B cell (primary cell): ENCODE measurements around the gene SHD. TPM values are rescaled to one million over a fixed set of nuclear protein-coding genes. Genes with fewer than 3 reads are reported as not detected.

ENCODE experiments used
- ATAC-seq: fragments of 200-7000 bp; cut with Tn5 transposase; one replicate; pipeline ENCODE4 v1.10.0; 2021; ENCODE audit warnings: low read depth, mild to moderate bottlenecking, moderate number of reproducible peaks, moderate library complexity
- CTCF ChIA-PET: fragments of 350-600 bp; sonication (Branson Sonifier 250); formaldehyde crosslinking; loops from one replicate; lab custom pipeline; 2021; ENCODE audit warnings: antibody characterized with exemption, inconsistent platforms; lab: Charles Lee
- POLR2A ChIA-PET: fragments of 350-600 bp; sonication (Branson Sonifier 250); formaldehyde crosslinking; loops from one replicate; lab custom pipeline; 2021; ENCODE audit warnings: antibody characterized with exemption; lab: Charles Lee
- DNase-seq: peaks from one replicate; pipeline ENCODE4 v3.0.0; 2013
- H2AFZ ChIP-seq: 2 replicates; pipeline ENCODE4 v1.6.1; 2012; ENCODE audit warnings: mild to moderate bottlenecking, low read depth, low read length; ENCODE audit not compliant: insufficient read depth, poor library complexity, severe bottlenecking
- H3K27ac ChIP-seq, 2 donors: 1 replicate in 1 of 2; 2 replicates in 1 of 2; pipeline ENCODE4 v1.5.1; 2012 to 2013; ENCODE audit warnings: low read length in 2 of 2, mild to moderate bottlenecking in 2 of 2, moderate library complexity in 1 of 2
- H3K27me3 ChIP-seq, 4 experiments: fragments of 200-600 bp in 1 of 4; sonication (generic) in 1 of 4; replicated peaks in 1 of 4; 1 replicate in 2 of 4; 2 replicates in 2 of 4; pipeline versions ENCODE4 v1.6.1 to v1.7.0; 2013 to 2016; ENCODE audit warnings: low read length in 3 of 4, mild to moderate bottlenecking in 2 of 4, mixed read lengths in 1 of 4, moderate library complexity in 1 of 4; ENCODE audit not compliant: insufficient read depth in 4 of 4, control insufficient read depth in 3 of 4; ENCODE audit errors: control extremely low read depth in 1 of 4
- H3K36me3 ChIP-seq, 2 experiments: replicated peaks in 1 of 2; 1 replicate in 1 of 2; 2 replicates in 1 of 2; pipeline versions ENCODE4 v1.6.1 to v1.7.1; 2013; ENCODE audit warnings: low read length in 1 of 2; ENCODE audit not compliant: insufficient read depth in 2 of 2, control insufficient read depth in 1 of 2; ENCODE audit errors: control extremely low read depth in 1 of 2, extremely low read depth in 1 of 2
- H3K4me1 ChIP-seq, 2 donors: fragments of 200-600 bp in 1 of 2; sonication (generic) in 1 of 2; 1 replicate in 1 of 2; 2 replicates in 1 of 2; pipeline versions ENCODE4 v1.5.1 to v1.6.1; 2013 to 2017; ENCODE audit warnings: low read length in 2 of 2; ENCODE audit not compliant: control insufficient read depth in 2 of 2, insufficient read depth in 2 of 2
- H3K4me2 ChIP-seq: replicated peaks from 2 replicates; pipeline ENCODE3; 2012; ENCODE audit warnings: mild to moderate bottlenecking, low read depth, low read length; ENCODE audit not compliant: poor library complexity, severe bottlenecking
- H3K4me3 ChIP-seq, 5 experiments: fragments of 200-600 bp in 1 of 5; sonication (generic) in 1 of 5; 1 replicate in 3 of 5; 2 replicates in 2 of 5; pipeline versions ENCODE4 v1.5.1 to v1.7.0; 2011 to 2016; ENCODE audit warnings: low read length in 4 of 5, mild to moderate bottlenecking in 4 of 5, low read depth in 2 of 5, control low read depth in 1 of 5, moderate library complexity in 1 of 5; ENCODE audit not compliant: insufficient read depth in 1 of 5; ENCODE audit errors: control extremely low read depth in 1 of 5, extremely low read depth in 1 of 5
- H3K79me2 ChIP-seq: fragments of 200-600 bp; sonication (generic); one replicate; pipeline ENCODE4 v1.6.0; 2016; ENCODE audit warnings: low read length; ENCODE audit not compliant: control insufficient read depth, insufficient read depth
- H3K9ac ChIP-seq: fragments of 200-600 bp; sonication (generic); 2 replicates; pipeline ENCODE4 v1.6.1; 2017; ENCODE audit warnings: mild to moderate bottlenecking, low read length, moderate library complexity
- H3K9me3 ChIP-seq, 3 donors: one replicate each; pipeline versions ENCODE4 v1.6.1 to v1.7.1; 2013; ENCODE audit warnings: low read length in 2 of 3; ENCODE audit not compliant: control insufficient read depth in 2 of 3, insufficient read depth in 1 of 3; ENCODE audit errors: control extremely low read depth in 1 of 3
- H4K20me1 ChIP-seq: 2 replicates; pipeline ENCODE4 v1.6.0; 2012; ENCODE audit warnings: mild to moderate bottlenecking, low read length; ENCODE audit not compliant: insufficient read depth, control insufficient read depth, poor library complexity, severe bottlenecking
- H3K27ac Mint-ChIP-seq: one replicate; pipeline ENCODE4 v1.8.0; 2021; ENCODE audit warnings: mixed read lengths
- H3K27me3 Mint-ChIP-seq: one replicate; pipeline ENCODE4 v1.8.0; 2021; ENCODE audit warnings: mixed read lengths
- H3K4me1 Mint-ChIP-seq: one replicate; pipeline ENCODE4 v1.8.0; 2021; ENCODE audit warnings: mixed read lengths
- H3K4me3 Mint-ChIP-seq: one replicate; pipeline ENCODE4 v1.8.0; 2021; ENCODE audit warnings: mixed read lengths
- H3K9me3 Mint-ChIP-seq: one replicate; pipeline ENCODE4 v1.8.0; 2022; ENCODE audit warnings: mixed read lengths; ENCODE audit not compliant: insufficient read depth
- CTCF ChIP-seq: fragments of 200-600 bp; IDR thresholded peaks from one replicate; pipeline ENCODE4 v1.8.0; 2022; ENCODE audit warnings: antibody characterized with exemption, mild to moderate bottlenecking
- EZH2 ChIP-seq: IDR thresholded peaks from 2 replicates; pipeline ENCODE4 v1.6.1; 2012; ENCODE audit warnings: borderline replicate concordance, low read depth, mild to moderate bottlenecking, moderate library complexity, low read length; ENCODE audit not compliant: insufficient read depth, poor library complexity, severe bottlenecking
- WGBS: methylation state at CpG from one replicate; pipeline ENCODE4 v1.1.5; 2013; ENCODE audit warnings: missing lambda C conversion rate; ENCODE audit not compliant: insufficient coverage; 5-methylcytosine and 5-hydroxymethylcytosine counted together
- intact Hi-C: fragments of 100-400 bp; cut with micrococcal nuclease; formaldehyde crosslinking; loops from one replicate; pipeline ENCODE4 v1.10.0; 2022
- polyA plus RNA-seq: library from polyadenylated mRNA; depleted of rRNA; stranded (reverse); fragments of >200 nt; gene quantifications from 2 replicates; pipeline ENCODE4 v1.2.3, GENCODE V29; 2012
- total RNA-seq, 2 donors: library from RNA; stranded (reverse); fragments of 120-200 nt in 1 of 2; gene quantifications; 1 replicate in 1 of 2; 2 replicates in 1 of 2; pipeline versions ENCODE4 v1.2.3 to v1.2.4, GENCODE V29; 2013 to 2022

SHD gene
- total and polyA plus RNA-seq, 2 donors (not counting 1 experiment from before 2014, with no cell fraction given), result 0.17 TPM; not detected in 1

- Histone ChIP-seq H3K36me3 (no peaks in the 10 kb centered on the region), H3K9me3 (no peaks in the 10 kb centered on the region), H3K27ac (no peak within 1 kb of the TSS), H2AFZ (peak within 1 kb of the TSS; percentile 56), H3K9ac (peak within 1 kb of the TSS; percentile 29), H4K20me1 (no peaks in the 10 kb centered on the region), H3K4me3 (peak within 1 kb of the TSS in 3 of 5 experiments; percentile 5 to 38 (median 7)), H3K79me2 (no peaks in the 10 kb centered on the region), H3K4me2 (peak within 1 kb of the TSS; percentile 74), H3K4me1 (peaks cover 4% of the 10 kb centered on the region in 2 donors), H3K27me3 (peaks cover 0 to 6% (median 0%) of the 10 kb centered on the region in 4 experiments)
- H3K4me3 Mint-ChIP-seq, result peak within 1 kb of the TSS; percentile 74
- DNase-seq (peak; percentile 67), ATAC-seq (peak; percentile 67)
- TF ChIP-seq EZH2, result no peak
- TF ChIP-seq CTCF, result no peak
- H3K9me3 Mint-ChIP-seq, result no peaks in the 10 kb centered on the region
- ChIA-PET POLR2A (interaction anchor here (0.6 to 0.7 kb wide), 2 partner anchors 17 to 60 kb away, joined by 3 read pairs; no protein-coding TSS in a partner anchor), CTCF (no interaction called here)
- intact Hi-C loops, result no loop called here
- peaks cover 7% of the 10 kb centered on the region for H3K4me1 Mint-ChIP-seq
- peaks cover 9% of the 10 kb centered on the region for H3K27me3 Mint-ChIP-seq
- 7% methylated on average over 42 of the region's 63 CpGs for WGBS
- no peak within 1 kb of the TSS for H3K27ac Mint-ChIP-seq
These were observed 25.6 kb downstream of the SHD start, which contains the start of gene FSD1 for GRCh38 chr19:4304538-4305256. TSS of gene FSD1 (plus strand) at chr19:4304598. CDS start at chr19:4304747, 149 bp downstream.

GRCh38 chr19:4305257-4305612, 26.2 kb downstream of the SHD start:
- Histone ChIP-seq H3K9me3 (peaks cover 0 to under 1% (median 0%) of the 10 kb centered on the region in 3 donors), H3K27me3 (peaks cover 0 to 6% (median 0%) of the 10 kb centered on the region in 4 experiments), H2AFZ (no peak overlapping the region), H3K79me2 (no peaks in the 10 kb centered on the region), H3K9ac (no peak overlapping the region), H4K20me1 (no peaks in the 10 kb centered on the region), H3K4me1 (peaks cover 4% of the 10 kb centered on the region in 2 donors), H3K36me3 (no peaks in the 10 kb centered on the region), H3K4me3 (no peak overlapping the region), H3K27ac (no peak overlapping the region), H3K4me2 (no peak overlapping the region)
- Mint-ChIP-seq H3K4me3 (peak overlapping the region; percentile 37), H3K27ac (no peak overlapping the region), H3K4me1 (peaks cover 7% of the 10 kb centered on the region), H3K9me3 (no peaks in the 10 kb centered on the region), H3K27me3 (peaks cover 9% of the 10 kb centered on the region)
- ChIA-PET CTCF (no interaction called here), POLR2A (interaction anchor here (0.6 kb wide), 1 partner anchor 60 kb away, joined by 3 read pairs; no protein-coding TSS in a partner anchor)
- no peak for TF ChIP-seq EZH2
- no peak for TF ChIP-seq CTCF
- no peak for DNase-seq
- no peak for ATAC-seq
- intact Hi-C loops, result no loop called here
- WGBS, result 92% methylated on average over 5 of the region's 7 CpGs
